HepG2 (cell line): ENCODE measurements around the gene SUN5. TPM values are rescaled to one million over a fixed set of nuclear protein-coding genes. Genes with fewer than 3 reads are reported as not detected.
A peak's percentile ranks its signal among the peaks of the same experiment; 100 is the strongest.

Experiments
- AHDC1 ChIP-seq: sonication (generic); formaldehyde crosslinking; IDR thresholded peaks from 2 replicates; pipeline ENCODE4 v1.5.1; 2020; ENCODE audit warnings: mild to moderate bottlenecking, missing genetic modification reagents, borderline replicate concordance
- ARID3A ChIP-seq: IDR thresholded peaks from 2 replicates; pipeline ENCODE4 v1.6.1; 2012; ENCODE audit warnings: low read depth, low read length, improper control_type of control experiment
- GABPA ChIP-seq, 2 experiments: IDR thresholded peaks; 2 replicates each; pipeline ENCODE4 v1.6.1; 2011 to 2016; ENCODE audit warnings: low read depth in 2 of 2, low read length in 1 of 2, missing biosample characterization in 1 of 2, missing genetic modification characterization in 1 of 2
- KLF16 ChIP-seq, 2 experiments: sonication (generic) in 1 of 2; formaldehyde crosslinking in 1 of 2; IDR thresholded peaks; 2 replicates each; pipeline versions ENCODE4 v1.6.1 to v1.8.0; 2016 to 2023; ENCODE audit warnings: missing genetic modification reagents in 2 of 2, missing compliant biosample characterization in 1 of 2
- KMT2B ChIP-seq: IDR thresholded peaks from 2 replicates; pipeline ENCODE4 v1.6.1; 2016; ENCODE audit warnings: missing genetic modification reagents, missing compliant biosample characterization
- MBD4 ChIP-seq: IDR thresholded peaks from 2 replicates; pipeline ENCODE4 v1.6.1; 2012; ENCODE audit warnings: low read length, inconsistent platforms, borderline replicate concordance
- MLLT10 ChIP-seq: sonication (generic); formaldehyde crosslinking; IDR thresholded peaks from 2 replicates; pipeline ENCODE4 v1.4.0; 2020; ENCODE audit warnings: missing genetic modification reagents
- NR2F6 ChIP-seq, 2 experiments: IDR thresholded peaks; 2 replicates each; pipeline ENCODE4 v1.6.1; 2016; ENCODE audit warnings: antibody characterized with exemption in 1 of 2, mild to moderate bottlenecking in 1 of 2
- NRL ChIP-seq: sonication (generic); formaldehyde crosslinking; IDR thresholded peaks from 2 replicates; pipeline ENCODE4 v1.5.0; 2020; ENCODE audit warnings: missing genetic modification reagents, mild to moderate bottlenecking, moderate library complexity, borderline replicate concordance
- PAXIP1 ChIP-seq: sonication (generic); formaldehyde crosslinking; conservative IDR thresholded peaks from 2 replicates; pipeline ENCODE4 v1.4.0; 2020; ENCODE audit warnings: mild to moderate bottlenecking, missing genetic modification reagents, moderate library complexity
- SP1 ChIP-seq, 2 experiments: fragments of 450-650 bp in 1 of 2; sonication (generic) in 1 of 2; formaldehyde crosslinking in 1 of 2; IDR thresholded peaks; 2 replicates each; pipeline versions ENCODE4 v1.4.0 to v1.6.1; 2016 to 2020; ENCODE audit warnings: missing genetic modification reagents in 1 of 2
- ZNF12 ChIP-seq: sonication (generic); formaldehyde crosslinking; IDR thresholded peaks from 2 replicates; pipeline ENCODE4 v1.5.0; 2020; ENCODE audit warnings: missing genetic modification reagents
- ZNF644 ChIP-seq: IDR thresholded peaks from 2 replicates; pipeline ENCODE4 v1.6.1; 2016; ENCODE audit warnings: low read depth
- ZNF781 ChIP-seq: sonication (generic); formaldehyde crosslinking; IDR thresholded peaks from 2 replicates; pipeline ENCODE4 v1.5.1; 2020; ENCODE audit warnings: borderline replicate concordance, mild to moderate bottlenecking, missing genetic modification reagents; ENCODE audit errors: not compliant biosample characterization
- ZSCAN12 ChIP-seq: sonication (generic); formaldehyde crosslinking; IDR thresholded peaks from 2 replicates; pipeline ENCODE4 v1.9.0; 2021; ENCODE audit warnings: mild to moderate bottlenecking, missing genetic modification reagents
- polyA plus RNA-seq, 8 experiments: library from polyadenylated mRNA; depleted of rRNA in 3 of 8; stranded (reverse) in 7 of 8; unstranded in 1 of 8; fragments of >200 nt; fragmentation: Illumina TruSeq in 4 of 8; extraction: Trizol in 4 of 8; gene quantifications; 2 replicates each; pipeline versions ENCODE4 v1.2.1 to v1.2.3, GENCODE V29; 2011 to 2016; ENCODE audit warnings: low read depth in 4 of 8, missing spikeins in 1 of 8, mixed read lengths in 1 of 8; ENCODE audit not compliant: insufficient read depth in 1 of 8
- total RNA-seq, 5 experiments: library from RNA; depleted of rRNA; stranded (reverse); fragments of >200 nt; fragmentation: Illumina TruSeq; extraction: Trizol; gene quantifications; 2 replicates each; pipeline ENCODE4 v1.2.3, GENCODE V29; 2016; ENCODE audit warnings: low read depth in 1 of 5
- TF ChIP-seq, protein P1 (sequence below): IDR thresholded peaks from 2 replicates; pipeline ENCODE4 v1.6.1; 2016; ENCODE audit warnings: mild to moderate bottlenecking, missing biosample characterization, missing genetic modification reagents

SUN5 gene
- total and polyA plus RNA-seq, 2 of the 13 experiments (the other 11 are each of a cell fraction or from before 2014, with no cell fraction given): not detected

GRCh38 chr20:33005908-33006775, 1.9 kb upstream of the SUN5 start (continued):
- TF ChIP-seq AHDC1 (peak; percentile 95; the same call in 1 of the 2 replicates), NRL (CRISPR knock-in tag) (peak; percentile 95), ARID3A (no peak), ZSCAN12 (CRISPR knock-in tag) (0 out of 2 replicates have a peak, but pooled peaks have one; percentile 26), PAXIP1 (CRISPR knock-in tag) (peak; percentile 98), ZNF12 (CRISPR knock-in tag) (peak; percentile 89), GABPA (IDR thresholded peaks at IDR 0.05; ENCODE audit: low read depth, low read length) (no peak), GABPA (CRISPR knock-in tag; IDR thresholded peaks at IDR 0.05; ENCODE audit: low read depth) (peak; percentile 75), KMT2B (CRISPR knock-in tag) (no peak), ZNF644 (CRISPR knock-in tag) (peak; percentile 100), NR2F6 (IDR thresholded peaks at IDR 0.05) (peak; percentile 91), NR2F6 (CRISPR knock-in tag; IDR thresholded peaks at IDR 0.05) (peak; percentile 97), SP1 (IDR thresholded peaks at IDR 0.05) (no peak), SP1 (CRISPR knock-in tag; IDR thresholded peaks at IDR 0.05) (0 out of 2 replicates have a peak, but pooled peaks have one; percentile 38), ZNF781 (peak; percentile 30), MLLT10 (CRISPR knock-in tag) (no peak), MBD4 (no peak), KLF16 (CRISPR knock-in tag; IDR thresholded peaks at IDR 0.05) (peak; percentile 64 to 95; a peak in 3 of 4 replicates)
- TF ChIP-seq, protein P1, sequence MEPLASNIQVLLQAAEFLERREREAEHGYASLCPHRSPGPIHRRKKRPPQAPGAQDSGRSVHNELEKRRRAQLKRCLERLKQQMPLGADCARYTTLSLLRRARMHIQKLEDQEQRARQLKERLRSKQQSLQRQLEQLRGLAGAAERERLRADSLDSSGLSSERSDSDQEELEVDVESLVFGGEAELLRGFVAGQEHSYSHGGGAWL (CRISPR knock-in tag): peak; percentile 63; the same call in 1 of the 2 replicates
